Pons (tissue), 1 donor: ENCODE measurements around the gene BRSK1.

Experiments used
- DNase-seq: peaks from one replicate; pipeline ENCODE4 v3.0.0-alpha.2; 2016; ENCODE audit warnings: low spot score

BRSK1 gene

GRCh38 chr19:55273978-55274707 is 9.7 kb upstream of the BRSK1 start:
- DNase-seq: no peak

- DNase-seq: no peak
Observed at GRCh38 chr19:55275851-55276719, 7.7 kb upstream of the BRSK1 start.

GRCh38 chr19:55276720-55277430 is 6.9 kb upstream of the BRSK1 start:
- DNase-seq: no peak

- no peak for DNase-seq
Observed at GRCh38 chr19:55277494-55277893, 6.3 kb upstream of the BRSK1 start.

GRCh38 chr19:55278391-55279135 is 5.2 kb upstream of the BRSK1 start:
- DNase-seq: no peak

- no peak for DNase-seq
Observed at GRCh38 chr19:55279340-55279739, 4.5 kb upstream of the BRSK1 start.

- peak; percentile 91 for DNase-seq
Observed at GRCh38 chr19:55279770-55280643, 3.8 kb upstream of the BRSK1 start, which contains the start of gene HSPBP1. HSPBP1 (minus strand) TSS chr19:55280110; CDS start chr19:55279608, 502 bp downstream.

GRCh38 chr19:55284405-55285058 is 735 bp downstream of the BRSK1 start:
- DNase-seq: no peak

GRCh38 chr19:55285229-55285890 is 1.6 kb downstream of the BRSK1 start:
- DNase-seq: no peak

GRCh38 chr19:55287361-55288079 is 3.7 kb downstream of the BRSK1 start:
- DNase-seq: peak; percentile 96

GRCh38 chr19:55289117-55289796 is 5.5 kb downstream of the BRSK1 start:
- DNase-seq: no peak

GRCh38 chr19:55297267-55297666 is 13.5 kb downstream of the BRSK1 start:
- DNase-seq: no peak

GRCh38 chr19:55299991-55300390 is 16.2 kb downstream of the BRSK1 start:
- DNase-seq: no peak

- peak; percentile 59 for DNase-seq
Observed at GRCh38 chr19:55300886-55301458, 17.2 kb downstream of the BRSK1 start.

GRCh38 chr19:55301459-55302317 is 17.9 kb downstream of the BRSK1 start:
- DNase-seq: peak; percentile 70

- DNase-seq: no peak
Observed at GRCh38 chr19:55302318-55302703, 18.5 kb downstream of the BRSK1 start.

- DNase-seq: no peak
Observed at GRCh38 chr19:55303477-55303876, 19.7 kb downstream of the BRSK1 start.
